ENCODE measurements around the gene ADM2.

The ADM2 gene

GRCh38 chr22:50526108-50526833, 44.9 kb downstream of the ADM2 start:
- TF ChIP-seq CTCF (IDR thresholded peaks at IDR 0.05; ENCODE audit: low read depth, low read length, missing control alignments), result peak; percentile 29
- no peak for DNase-seq (ENCODE audit: extremely low read depth, low read depth)
- peak overlapping the region; percentile 78 for H3K4me3 ChIP-seq (replicated peaks; ENCODE audit: low read depth, low read length)

GRCh38 chr22:50526834-50527801, 45.8 kb downstream of the ADM2 start:
- H3K4me3 ChIP-seq (replicated peaks; ENCODE audit: low read depth, low read length), result peak overlapping the region; percentile 78
- no peak for TF ChIP-seq CTCF (IDR thresholded peaks at IDR 0.05; ENCODE audit: low read depth, low read length, missing control alignments)
- DNase-seq (ENCODE audit: extremely low read depth, low read depth), result no peak

- DNase-seq (ENCODE audit: extremely low read depth, low read depth), result no peak
- H3K4me3 ChIP-seq (replicated peaks; ENCODE audit: low read depth, low read length), result no peak overlapping the region
Measured at GRCh38 chr22:50527921-50528681, 46.8 kb downstream of the ADM2 start.

GRCh38 chr22:50528682-50529415, 47.5 kb downstream of the ADM2 start:
- H3K4me3 ChIP-seq (replicated peaks; ENCODE audit: low read depth, low read length), result peak overlapping the region; percentile 43
- DNase-seq (ENCODE audit: extremely low read depth, low read depth), result no peak

More at GRCh38 chr22:50527921-50528681, 46.8 kb downstream of the ADM2 start:
- no peak for TF ChIP-seq CTCF (IDR thresholded peaks at IDR 0.05; ENCODE audit: low read depth, low read length, missing control alignments)

GRCh38 chr22:50529416-50529896, 48.1 kb downstream of the ADM2 start:
- no peak for DNase-seq (ENCODE audit: extremely low read depth, low read depth)
- H3K4me3 ChIP-seq (replicated peaks; ENCODE audit: low read depth, low read length), result peak overlapping the region; percentile 43
- TF ChIP-seq CTCF (IDR thresholded peaks at IDR 0.05; ENCODE audit: low read depth, low read length, missing control alignments), result no peak

More at GRCh38 chr22:50528682-50529415, 47.5 kb downstream of the ADM2 start:
- no peak for TF ChIP-seq CTCF (IDR thresholded peaks at IDR 0.05; ENCODE audit: low read depth, low read length, missing control alignments)
